GM12872 (cell line): ENCODE measurements around the gene CEP112.

Source experiments
- TF ChIP-seq, protein P1 (sequence below): IDR thresholded peaks from 3 replicates; pipeline ENCODE4 v1.5.1; 2011; ENCODE audit warnings: low read depth, mild to moderate bottlenecking, low read length, moderate library complexity; ENCODE audit not compliant: insufficient read depth

Gene CEP112

GRCh38 chr17:65618516-65618915, 573.4 kb downstream of the CEP112 start:
- TF ChIP-seq, protein P1, sequence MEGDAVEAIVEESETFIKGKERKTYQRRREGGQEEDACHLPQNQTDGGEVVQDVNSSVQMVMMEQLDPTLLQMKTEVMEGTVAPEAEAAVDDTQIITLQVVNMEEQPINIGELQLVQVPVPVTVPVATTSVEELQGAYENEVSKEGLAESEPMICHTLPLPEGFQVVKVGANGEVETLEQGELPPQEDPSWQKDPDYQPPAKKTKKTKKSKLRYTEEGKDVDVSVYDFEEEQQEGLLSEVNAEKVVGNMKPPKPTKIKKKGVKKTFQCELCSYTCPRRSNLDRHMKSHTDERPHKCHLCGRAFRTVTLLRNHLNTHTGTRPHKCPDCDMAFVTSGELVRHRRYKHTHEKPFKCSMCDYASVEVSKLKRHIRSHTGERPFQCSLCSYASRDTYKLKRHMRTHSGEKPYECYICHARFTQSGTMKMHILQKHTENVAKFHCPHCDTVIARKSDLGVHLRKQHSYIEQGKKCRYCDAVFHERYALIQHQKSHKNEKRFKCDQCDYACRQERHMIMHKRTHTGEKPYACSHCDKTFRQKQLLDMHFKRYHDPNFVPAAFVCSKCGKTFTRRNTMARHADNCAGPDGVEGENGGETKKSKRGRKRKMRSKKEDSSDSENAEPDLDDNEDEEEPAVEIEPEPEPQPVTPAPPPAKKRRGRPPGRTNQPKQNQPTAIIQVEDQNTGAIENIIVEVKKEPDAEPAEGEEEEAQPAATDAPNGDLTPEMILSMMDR: no peak

DNA sequence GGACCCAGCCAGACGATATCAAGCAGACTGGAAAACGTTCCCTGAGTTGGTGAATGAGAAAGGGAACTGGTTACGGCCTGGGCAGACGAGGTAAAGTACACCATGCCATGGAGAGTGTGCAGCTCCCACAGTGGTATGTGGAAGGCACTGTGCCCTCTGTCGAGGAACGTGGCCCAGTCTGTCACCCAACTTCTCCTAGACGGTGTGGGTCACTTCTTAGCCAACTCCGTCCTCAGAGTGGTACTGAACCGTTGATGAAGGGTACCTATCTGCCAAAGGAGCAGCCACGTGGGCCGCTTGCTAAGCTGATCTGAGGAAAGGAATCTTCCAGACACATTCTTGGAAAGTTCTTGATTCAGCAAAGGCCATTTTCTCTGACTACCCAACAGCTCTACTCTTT, 574.4 kb downstream of the CEP112 start:
- TF ChIP-seq, protein P1: no peak

GRCh38 chr17:65609749-65610148, 582.2 kb downstream of the CEP112 start:
- TF ChIP-seq, protein P1: no peak

- TF ChIP-seq, protein P1: no peak
Measured at GRCh38 chr17:65609286-65609685, 582.6 kb downstream of the CEP112 start.

DNA sequence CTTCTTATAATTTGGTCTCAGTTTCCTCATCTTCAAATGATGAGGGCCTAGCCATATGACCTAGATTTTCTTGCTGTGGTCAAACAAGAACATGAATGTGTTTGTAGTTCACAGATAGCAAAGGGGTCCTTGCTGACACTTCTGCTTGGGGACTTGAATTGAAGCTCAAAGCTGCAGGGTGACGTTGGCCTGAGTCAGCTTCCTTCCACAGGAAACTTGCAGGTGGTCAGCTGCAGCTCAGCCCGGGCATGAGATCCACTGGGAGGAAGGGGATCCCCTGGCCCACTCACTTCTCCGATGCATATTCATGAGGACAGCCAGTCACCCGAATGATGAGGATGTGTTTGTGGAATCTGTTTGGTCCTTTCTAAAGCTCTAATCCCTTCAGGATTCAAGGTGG, 587.9 kb downstream of the CEP112 start:
- TF ChIP-seq, protein P1: no peak

DNA sequence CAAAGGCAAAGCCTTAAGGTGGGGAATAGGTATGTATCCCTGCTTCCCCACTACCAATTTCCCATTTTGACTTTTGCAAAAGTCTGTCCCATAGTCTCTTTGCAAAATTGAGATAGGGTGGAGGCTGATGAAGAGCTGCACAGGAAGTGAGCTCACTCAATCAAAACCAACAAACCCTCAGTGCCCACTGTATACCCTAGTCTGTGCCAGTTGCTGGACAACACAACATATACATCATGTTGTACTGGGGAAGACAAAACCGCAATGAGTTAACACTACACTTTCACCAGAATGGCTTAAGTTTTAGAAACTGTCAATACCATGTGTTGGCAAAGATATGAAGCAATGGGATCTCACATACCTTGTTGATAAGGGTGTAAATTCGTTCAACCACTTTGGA, 590.1 kb downstream of the CEP112 start:
- TF ChIP-seq, protein P1: no peak

DNA sequence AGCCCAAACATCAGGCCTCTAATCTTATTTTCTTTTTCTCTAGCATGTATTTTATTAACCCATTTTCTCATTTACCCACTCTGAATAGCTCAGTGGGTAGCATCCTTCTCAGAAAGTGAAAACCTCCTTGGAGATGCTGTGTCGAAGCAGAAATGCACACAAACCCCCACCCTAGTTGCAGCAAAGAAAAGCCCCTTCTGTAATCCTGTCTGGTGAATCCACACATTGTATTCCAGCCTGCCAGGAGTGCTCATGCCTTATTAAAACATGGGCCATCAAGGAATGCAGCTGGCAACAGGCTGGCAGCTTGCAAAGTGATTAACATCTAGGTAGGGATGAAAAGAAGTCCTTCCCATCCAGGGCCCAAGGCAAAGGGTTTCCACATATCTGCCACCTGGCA, 590.8 kb downstream of the CEP112 start:
- TF ChIP-seq, protein P1: no peak

DNA sequence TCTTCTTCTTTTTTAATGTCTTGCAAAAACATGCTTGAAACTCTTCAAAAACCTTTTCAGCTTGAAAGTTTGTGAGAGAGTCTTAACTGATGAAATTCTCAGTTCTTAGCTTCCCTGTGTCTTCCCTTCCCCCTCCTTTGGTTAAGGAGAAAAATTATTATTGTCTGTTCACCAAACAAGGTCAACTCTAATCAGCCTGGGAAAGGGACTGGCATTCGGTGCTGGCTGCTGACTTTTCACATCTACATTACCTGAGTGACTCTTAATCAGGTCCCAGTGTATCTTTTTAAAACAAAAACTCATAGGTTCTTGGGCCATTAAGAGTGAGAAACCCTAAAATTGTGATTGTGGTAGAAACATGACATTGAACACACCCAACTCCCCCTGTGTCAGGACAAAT, 591.4 kb downstream of the CEP112 start:
- TF ChIP-seq, protein P1: no peak
